Measurements from ENCODE around the gene SPN.
"Not testable (repeated sequence)": the region's sequence is repeated elsewhere in the genome, so short reads cannot be mapped to it uniquely, and the experiment has no call there.

Gene SPN, protein sequence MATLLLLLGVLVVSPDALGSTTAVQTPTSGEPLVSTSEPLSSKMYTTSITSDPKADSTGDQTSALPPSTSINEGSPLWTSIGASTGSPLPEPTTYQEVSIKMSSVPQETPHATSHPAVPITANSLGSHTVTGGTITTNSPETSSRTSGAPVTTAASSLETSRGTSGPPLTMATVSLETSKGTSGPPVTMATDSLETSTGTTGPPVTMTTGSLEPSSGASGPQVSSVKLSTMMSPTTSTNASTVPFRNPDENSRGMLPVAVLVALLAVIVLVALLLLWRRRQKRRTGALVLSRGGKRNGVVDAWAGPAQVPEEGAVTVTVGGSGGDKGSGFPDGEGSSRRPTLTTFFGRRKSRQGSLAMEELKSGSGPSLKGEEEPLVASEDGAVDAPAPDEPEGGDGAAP
- long read RNA-seq, transcript SPN-203 (2 exons, 1,197 nt), result major isoform, 71 of 150 reads
- long read RNA-seq, transcript SPN-202 (2 exons, 1,935 nt), result minor isoform, 10 of 150 reads
- long read RNA-seq, transcript SPN-205 (3 exons, 1,853 nt), result minor isoform, 58 of 150 reads
- long read RNA-seq, partial matches to known transcripts, result 2 of 150 reads
- long read RNA-seq, other reads (novel, unspliced or antisense), result 9 of 150 reads

DNA sequence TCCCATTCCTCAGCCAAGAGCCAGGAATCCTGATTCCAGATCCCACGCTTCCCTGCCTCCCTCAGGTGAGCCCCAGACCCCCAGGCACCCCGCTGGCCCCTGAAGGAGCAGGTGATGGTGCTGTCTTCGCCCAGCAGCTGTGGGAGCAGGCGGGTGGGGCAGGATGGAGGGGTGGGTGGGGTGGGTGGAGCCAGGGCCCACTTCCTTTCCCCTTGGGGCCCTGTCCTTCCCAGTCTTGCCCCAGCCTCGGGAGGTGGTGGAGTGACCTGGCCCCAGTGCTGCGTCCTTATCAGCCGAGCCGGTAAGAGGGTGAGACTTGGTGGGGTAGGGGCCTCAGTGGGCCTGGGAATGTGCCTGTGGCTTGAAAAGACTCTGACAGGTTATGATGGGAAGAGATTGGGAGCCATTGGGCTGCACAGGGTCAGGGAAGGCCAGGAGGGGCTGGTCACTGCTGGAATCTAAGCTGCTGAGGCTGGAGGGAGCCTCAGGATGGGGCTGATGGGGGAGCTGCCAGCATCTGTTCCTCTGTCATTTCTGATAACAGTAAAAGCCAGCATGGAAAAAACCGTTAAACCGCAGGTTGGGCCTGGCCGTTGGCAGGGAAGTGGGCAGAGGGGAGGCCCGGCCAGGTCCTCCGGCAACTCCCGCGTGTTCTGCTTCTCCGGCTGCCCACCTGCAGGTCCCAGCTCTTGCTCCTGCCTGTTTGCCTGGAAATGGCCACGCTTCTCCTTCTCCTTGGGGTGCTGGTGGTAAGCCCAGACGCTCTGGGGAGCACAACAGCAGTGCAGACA, at the start of gene SPN:
Gene SPN, plus strand, starts transcription at position 232 of the 791 bp plus-strand sequence. Its CDS starts 482 bp downstream, at position 714.
- peak; percentile 92 to 94 for DNase-seq (ENCODE audit: low read depth in 1 of 2, low spot score in 1 of 2)
- H3K4me3 ChIP-seq (replicated peaks; ENCODE audit: insufficient read depth, low read length), result peak within 1 kb of the TSS; percentile 52
- TF ChIP-seq SPI1 (IDR thresholded peaks at IDR 0.05; ENCODE audit: borderline replicate concordance, low read depth) (peak; percentile 85), GABPA (IDR thresholded peaks at IDR 0.05; ENCODE audit: low read depth) (0 out of 2 replicates have a peak, but pooled peaks have one; percentile 6), POLR2AphosphoS5 (IDR thresholded peaks at IDR 0.05; ENCODE audit: low read depth) (peak; percentile 91)
- TF ChIP-seq, protein P1, sequence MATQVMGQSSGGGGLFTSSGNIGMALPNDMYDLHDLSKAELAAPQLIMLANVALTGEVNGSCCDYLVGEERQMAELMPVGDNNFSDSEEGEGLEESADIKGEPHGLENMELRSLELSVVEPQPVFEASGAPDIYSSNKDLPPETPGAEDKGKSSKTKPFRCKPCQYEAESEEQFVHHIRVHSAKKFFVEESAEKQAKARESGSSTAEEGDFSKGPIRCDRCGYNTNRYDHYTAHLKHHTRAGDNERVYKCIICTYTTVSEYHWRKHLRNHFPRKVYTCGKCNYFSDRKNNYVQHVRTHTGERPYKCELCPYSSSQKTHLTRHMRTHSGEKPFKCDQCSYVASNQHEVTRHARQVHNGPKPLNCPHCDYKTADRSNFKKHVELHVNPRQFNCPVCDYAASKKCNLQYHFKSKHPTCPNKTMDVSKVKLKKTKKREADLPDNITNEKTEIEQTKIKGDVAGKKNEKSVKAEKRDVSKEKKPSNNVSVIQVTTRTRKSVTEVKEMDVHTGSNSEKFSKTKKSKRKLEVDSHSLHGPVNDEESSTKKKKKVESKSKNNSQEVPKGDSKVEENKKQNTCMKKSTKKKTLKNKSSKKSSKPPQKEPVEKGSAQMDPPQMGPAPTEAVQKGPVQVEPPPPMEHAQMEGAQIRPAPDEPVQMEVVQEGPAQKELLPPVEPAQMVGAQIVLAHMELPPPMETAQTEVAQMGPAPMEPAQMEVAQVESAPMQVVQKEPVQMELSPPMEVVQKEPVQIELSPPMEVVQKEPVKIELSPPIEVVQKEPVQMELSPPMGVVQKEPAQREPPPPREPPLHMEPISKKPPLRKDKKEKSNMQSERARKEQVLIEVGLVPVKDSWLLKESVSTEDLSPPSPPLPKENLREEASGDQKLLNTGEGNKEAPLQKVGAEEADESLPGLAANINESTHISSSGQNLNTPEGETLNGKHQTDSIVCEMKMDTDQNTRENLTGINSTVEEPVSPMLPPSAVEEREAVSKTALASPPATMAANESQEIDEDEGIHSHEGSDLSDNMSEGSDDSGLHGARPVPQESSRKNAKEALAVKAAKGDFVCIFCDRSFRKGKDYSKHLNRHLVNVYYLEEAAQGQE (IDR thresholded peaks at IDR 0.05; ENCODE audit: insufficient replicate concordance, low read depth), result peak; percentile 32
- TF ChIP-seq, protein P2, sequence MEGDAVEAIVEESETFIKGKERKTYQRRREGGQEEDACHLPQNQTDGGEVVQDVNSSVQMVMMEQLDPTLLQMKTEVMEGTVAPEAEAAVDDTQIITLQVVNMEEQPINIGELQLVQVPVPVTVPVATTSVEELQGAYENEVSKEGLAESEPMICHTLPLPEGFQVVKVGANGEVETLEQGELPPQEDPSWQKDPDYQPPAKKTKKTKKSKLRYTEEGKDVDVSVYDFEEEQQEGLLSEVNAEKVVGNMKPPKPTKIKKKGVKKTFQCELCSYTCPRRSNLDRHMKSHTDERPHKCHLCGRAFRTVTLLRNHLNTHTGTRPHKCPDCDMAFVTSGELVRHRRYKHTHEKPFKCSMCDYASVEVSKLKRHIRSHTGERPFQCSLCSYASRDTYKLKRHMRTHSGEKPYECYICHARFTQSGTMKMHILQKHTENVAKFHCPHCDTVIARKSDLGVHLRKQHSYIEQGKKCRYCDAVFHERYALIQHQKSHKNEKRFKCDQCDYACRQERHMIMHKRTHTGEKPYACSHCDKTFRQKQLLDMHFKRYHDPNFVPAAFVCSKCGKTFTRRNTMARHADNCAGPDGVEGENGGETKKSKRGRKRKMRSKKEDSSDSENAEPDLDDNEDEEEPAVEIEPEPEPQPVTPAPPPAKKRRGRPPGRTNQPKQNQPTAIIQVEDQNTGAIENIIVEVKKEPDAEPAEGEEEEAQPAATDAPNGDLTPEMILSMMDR (IDR thresholded peaks at IDR 0.05; ENCODE audit: insufficient read depth, low read length), result no peak
- peak within 1 kb of the TSS; percentile 98 for H3K27ac ChIP-seq (replicated peaks)
- no peaks in the 10 kb centered on the region for H3K27me3 ChIP-seq (ENCODE audit: insufficient read depth, poor library complexity, severe bottlenecking)

DNA sequence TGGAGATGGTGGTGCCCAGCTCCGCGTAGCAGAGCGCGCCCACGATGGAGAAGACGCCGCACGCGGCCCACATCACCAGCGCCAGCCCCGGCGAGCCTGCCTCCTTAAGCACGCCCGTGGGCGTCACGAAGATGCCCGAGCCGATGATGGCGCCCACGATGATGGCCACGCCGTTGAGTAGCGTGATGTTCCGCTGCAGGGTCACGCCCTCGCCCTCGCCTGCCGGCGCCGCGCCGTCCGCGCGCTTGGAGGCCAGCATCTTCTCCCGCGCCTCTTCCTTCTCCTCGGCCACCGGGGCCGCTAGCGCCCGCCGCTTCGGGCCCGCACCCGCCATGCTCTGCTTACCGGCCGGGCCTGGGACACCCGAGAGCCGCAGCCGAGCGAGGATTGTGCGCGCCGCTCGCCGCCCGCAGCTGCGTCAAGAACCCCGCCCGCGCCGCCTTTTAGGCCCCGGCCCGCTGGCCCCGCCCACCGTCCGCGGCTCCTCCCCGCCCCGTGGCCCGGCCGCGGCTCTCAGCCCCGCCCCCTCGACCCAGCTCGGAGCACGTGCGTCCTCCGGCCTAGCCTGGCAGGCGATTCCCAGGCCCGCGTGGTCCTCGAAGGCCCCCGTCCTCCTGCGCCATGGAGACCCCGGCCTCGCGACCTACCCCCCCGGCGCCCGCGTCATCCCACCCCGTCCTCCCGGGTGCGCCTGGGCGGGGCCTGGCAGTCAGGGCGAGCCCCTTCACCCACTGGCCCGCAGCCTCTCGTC, 49.6 kb upstream of the SPN start:
- Histone ChIP-seq H3K4me3 (replicated peaks; ENCODE audit: insufficient read depth, low read length) (peak overlapping the region; percentile 77), H3K27ac (replicated peaks) (peak overlapping the region; percentile 87)
- not testable (repeated sequence) for H3K27me3 ChIP-seq (ENCODE audit: insufficient read depth, poor library complexity, severe bottlenecking)
- TF ChIP-seq POLR2AphosphoS5 (IDR thresholded peaks at IDR 0.05; ENCODE audit: low read depth), result peak; percentile 95
- TF ChIP-seq, protein P1 (IDR thresholded peaks at IDR 0.05; ENCODE audit: insufficient replicate concordance, low read depth), result peak; percentile 40
- peak; percentile 82 to 87 for DNase-seq (ENCODE audit: low read depth in 1 of 2, low spot score in 1 of 2)

DNA sequence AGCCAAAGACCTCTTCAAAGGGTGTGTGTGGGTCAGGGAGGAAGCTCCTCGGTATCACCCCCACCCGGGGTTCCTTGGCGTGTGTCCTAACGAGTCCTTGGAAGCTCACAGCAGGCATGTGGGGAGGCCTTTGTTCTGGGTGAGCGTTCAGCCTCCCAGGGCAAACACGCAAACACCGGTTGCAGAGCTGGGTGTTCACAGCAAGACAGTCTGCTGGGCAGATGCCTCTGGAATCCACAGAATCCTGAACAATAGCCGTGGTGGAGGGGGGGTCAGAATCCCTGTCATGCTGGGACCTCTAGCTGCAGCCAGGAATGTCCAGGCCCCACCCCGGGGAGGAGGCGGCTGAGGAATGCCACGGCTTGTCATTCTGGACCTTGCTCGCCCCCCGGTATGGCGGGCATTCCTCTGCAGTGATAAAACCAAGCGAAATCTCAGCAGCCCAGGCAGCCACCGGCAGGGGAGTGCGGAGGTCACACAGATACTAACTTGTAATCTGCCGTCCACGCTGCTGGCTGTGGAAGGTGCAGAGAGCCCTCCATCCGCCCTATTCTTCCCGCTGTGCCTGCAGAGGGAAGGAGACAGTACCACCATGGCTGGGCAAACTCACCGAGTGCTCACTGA, 48.2 kb upstream of the SPN start:
- not testable (repeated sequence) for H3K27ac ChIP-seq (replicated peaks); DNase-seq (ENCODE audit: low read depth in 1 of 2, low spot score in 1 of 2); H3K4me3 ChIP-seq (replicated peaks; ENCODE audit: insufficient read depth, low read length); H3K27me3 ChIP-seq (ENCODE audit: insufficient read depth, poor library complexity, severe bottlenecking)

DNA sequence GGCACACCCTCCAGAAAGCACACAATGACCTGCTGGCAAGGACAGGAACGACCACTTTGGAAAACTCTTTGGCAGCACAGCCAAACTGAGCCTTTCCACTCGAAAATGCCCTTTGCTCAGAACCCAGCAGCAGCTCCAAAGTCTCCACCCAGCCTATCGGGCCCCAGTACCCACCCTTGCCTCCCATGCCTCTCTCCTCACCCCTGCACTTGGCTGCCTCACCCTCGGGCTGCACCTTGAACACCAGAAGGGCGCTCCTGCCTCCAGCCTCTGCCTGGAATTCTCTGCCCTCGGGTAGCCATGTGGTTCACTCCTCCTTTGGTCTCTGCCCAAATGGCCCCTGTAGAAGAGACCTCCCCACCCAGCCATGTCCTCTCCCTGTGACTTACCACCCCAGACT, 46.9 kb upstream of the SPN start:
- H3K27ac ChIP-seq (replicated peaks); H3K27me3 ChIP-seq (ENCODE audit: insufficient read depth, poor library complexity, severe bottlenecking); H3K4me3 ChIP-seq (replicated peaks; ENCODE audit: insufficient read depth, low read length); DNase-seq (ENCODE audit: low read depth in 1 of 2, low spot score in 1 of 2): not testable (repeated sequence)

DNA sequence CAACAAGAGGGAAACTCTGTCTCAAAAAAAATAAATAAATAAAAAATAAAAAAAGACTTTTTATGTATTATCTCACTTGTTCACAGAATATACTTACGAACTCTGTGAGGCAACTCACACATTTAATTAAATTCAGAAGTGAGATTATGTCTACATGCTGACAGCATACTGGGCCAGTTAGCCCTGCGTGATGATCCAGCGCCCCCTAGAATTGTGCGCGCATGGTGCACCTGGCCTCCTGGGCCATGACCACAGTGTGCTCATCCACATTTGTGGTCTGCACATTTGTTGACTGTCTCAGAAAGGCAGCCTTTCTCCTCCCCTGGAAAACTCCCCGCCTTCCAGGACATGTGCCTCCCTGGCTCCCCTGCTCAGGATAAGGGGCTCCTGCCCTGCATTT, 42.5 kb upstream of the SPN start:
- H3K27ac ChIP-seq (replicated peaks); H3K27me3 ChIP-seq (ENCODE audit: insufficient read depth, poor library complexity, severe bottlenecking); DNase-seq (ENCODE audit: low read depth in 1 of 2, low spot score in 1 of 2); H3K4me3 ChIP-seq (replicated peaks; ENCODE audit: insufficient read depth, low read length): not testable (repeated sequence)

DNA sequence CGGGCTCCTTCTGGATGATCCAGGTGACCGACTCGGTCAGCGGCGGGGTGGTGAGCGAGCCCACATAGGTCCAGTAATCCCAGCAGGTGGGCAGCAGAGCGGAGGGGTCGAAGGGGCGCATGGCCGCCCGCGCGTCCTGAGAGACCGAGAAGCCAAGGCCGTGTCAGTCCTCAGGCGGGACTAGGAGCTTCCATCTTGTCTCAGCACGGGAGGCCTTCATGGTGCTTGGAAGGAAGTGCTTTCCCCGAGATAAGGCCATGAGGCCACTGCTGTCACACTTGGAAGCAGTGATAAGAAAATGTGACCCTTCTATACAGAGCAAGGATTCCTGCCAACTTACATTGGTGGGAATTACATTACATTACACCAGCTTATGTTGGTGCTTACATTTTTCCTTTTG, 40.3 kb upstream of the SPN start:
- H3K4me3 ChIP-seq (replicated peaks; ENCODE audit: insufficient read depth, low read length); DNase-seq (ENCODE audit: low read depth in 1 of 2, low spot score in 1 of 2); H3K27me3 ChIP-seq (ENCODE audit: insufficient read depth, poor library complexity, severe bottlenecking); H3K27ac ChIP-seq (replicated peaks): not testable (repeated sequence)

DNA sequence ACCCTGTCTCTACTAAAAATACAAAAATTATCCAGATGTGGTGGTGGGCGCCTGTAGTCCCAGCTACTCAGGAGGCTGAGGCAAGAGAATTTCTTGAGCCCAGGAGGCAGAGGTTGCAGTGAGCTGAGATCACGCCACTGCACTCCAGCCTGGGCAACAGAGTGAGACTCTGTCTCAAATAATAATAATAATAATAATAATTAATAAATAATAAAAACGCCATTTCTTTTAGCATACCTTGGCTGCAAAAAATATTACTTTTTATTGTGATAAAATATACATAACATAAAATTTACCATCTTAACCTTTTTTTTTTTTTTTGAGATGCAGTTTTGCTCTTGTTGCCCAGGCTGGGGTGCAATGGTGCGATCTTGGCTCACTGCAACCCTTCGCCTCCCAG, 39.8 kb upstream of the SPN start:
- H3K27me3 ChIP-seq (ENCODE audit: insufficient read depth, poor library complexity, severe bottlenecking); H3K4me3 ChIP-seq (replicated peaks; ENCODE audit: insufficient read depth, low read length); H3K27ac ChIP-seq (replicated peaks); DNase-seq (ENCODE audit: low read depth in 1 of 2, low spot score in 1 of 2): not testable (repeated sequence)

DNA sequence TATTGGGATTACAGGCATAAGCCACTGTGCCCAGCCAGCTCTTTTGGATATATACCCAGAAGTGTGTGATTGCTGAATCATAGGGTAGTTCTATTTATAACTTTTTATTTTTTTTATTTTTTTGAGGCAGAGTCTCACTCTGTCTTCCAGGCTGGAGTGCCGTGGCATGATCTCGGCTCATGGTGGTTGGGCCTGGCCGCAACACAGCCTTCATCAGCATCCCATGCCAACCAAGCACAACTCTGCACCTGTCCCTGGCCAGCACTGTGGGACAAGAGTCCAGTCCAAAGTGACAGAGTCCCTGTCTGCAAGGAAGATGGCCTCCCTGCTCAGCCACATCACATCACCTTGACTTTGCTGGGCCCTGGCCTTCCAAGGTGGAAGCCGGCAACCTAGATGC, 37.9 kb upstream of the SPN start:
- not testable (repeated sequence) for DNase-seq (ENCODE audit: low read depth in 1 of 2, low spot score in 1 of 2); H3K27me3 ChIP-seq (ENCODE audit: insufficient read depth, poor library complexity, severe bottlenecking); H3K27ac ChIP-seq (replicated peaks); H3K4me3 ChIP-seq (replicated peaks; ENCODE audit: insufficient read depth, low read length)
